CD4-positive, alpha-beta T cell treated with Interferon gamma for 1 hour (primary cell): ENCODE results near the gene C5orf22.
"Not testable (repeated sequence)": the region's sequence is repeated elsewhere in the genome, so short reads cannot be mapped to it uniquely, and the experiment has no call there.

Source experiments
- DNase-seq: peaks from one replicate; pipeline ENCODE4 v3.0.0-alpha.2; 2020

The C5orf22 gene

GRCh38 chr5:31531888-31532547, at the start of gene C5orf22, which contains the start of gene DROSHA:
Gene C5orf22, plus strand, starts transcription at chr5:31532301. Its CDS starts 92 bp downstream, at chr5:31532393.
Gene DROSHA, minus strand, starts transcription at chr5:31532093. Its CDS starts 3,034 bp downstream, at chr5:31529059.
- DNase-seq: peak; percentile 84

GRCh38 chr5:31485376-31486207, 46.5 kb upstream of the C5orf22 start:
- no peak for DNase-seq

GRCh38 chr5:31486441-31486840, 45.7 kb upstream of the C5orf22 start:
- no peak for DNase-seq

DNA sequence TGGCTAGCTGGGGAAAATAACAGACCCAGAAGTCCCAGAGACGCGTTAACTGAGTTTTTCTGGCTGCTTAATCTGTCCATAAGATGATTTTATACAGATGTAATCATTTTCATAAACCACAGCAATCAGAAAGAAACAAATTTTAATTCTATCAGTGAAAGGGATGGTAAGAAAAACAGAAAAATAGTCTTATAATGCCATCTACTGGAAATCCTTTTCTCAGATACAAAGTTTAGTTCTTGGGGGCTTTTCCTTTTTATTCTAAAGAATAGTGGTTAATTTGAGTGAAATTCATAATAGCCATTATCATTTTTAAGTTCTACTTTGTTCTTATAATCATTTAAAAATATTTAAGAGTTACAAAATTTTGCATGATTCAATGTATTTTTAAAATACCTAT, 44.6 kb upstream of the C5orf22 start:
- DNase-seq: no peak

- no peak for DNase-seq
Observed at GRCh38 chr5:31492869-31493268, 39.2 kb upstream of the C5orf22 start.

- no peak for DNase-seq
Observed at GRCh38 chr5:31495336-31495735, 36.8 kb upstream of the C5orf22 start.

DNA sequence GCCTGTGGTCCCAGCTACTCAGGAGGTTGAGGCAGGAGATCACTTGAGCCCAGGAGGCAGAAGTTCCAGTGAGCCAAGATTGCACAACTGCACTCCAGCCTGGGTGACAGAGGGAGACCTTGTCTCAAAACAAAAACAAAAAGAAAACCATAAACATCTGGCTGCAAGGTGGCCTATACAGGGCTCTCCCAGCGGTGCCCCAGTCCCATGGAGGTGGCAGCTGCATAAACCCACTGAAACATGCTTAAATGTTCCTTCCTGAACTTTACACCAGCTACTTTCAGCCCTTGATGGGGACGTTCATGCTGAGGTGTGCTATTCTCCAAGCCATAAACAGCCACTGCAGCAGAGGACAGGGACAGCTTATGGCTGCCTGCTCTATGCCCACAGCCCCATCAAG, 35.8 kb upstream of the C5orf22 start:
- no peak for DNase-seq

- DNase-seq: no peak
Observed at GRCh38 chr5:31496891-31497290, 35.2 kb upstream of the C5orf22 start.

DNA sequence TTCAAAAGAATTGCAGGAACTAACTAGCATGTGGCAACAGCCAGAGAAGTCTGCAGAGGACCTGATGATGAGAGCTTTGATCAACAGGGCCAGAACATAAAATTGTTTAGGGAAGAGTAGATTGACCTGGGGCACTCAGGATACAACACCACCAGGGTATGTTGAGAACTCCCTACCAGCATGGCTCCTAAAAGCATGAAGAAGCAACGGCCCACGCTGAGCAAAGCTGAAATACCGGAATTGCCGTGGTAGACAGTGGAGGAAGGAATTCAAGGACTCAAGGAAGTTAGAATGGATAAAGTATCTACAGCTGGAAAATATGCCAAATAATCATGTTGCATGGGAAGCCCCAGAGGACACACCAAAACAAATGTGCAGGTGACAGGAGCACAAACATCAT, 31.8 kb upstream of the C5orf22 start:
- no peak for DNase-seq

- DNase-seq: no peak
Observed at GRCh38 chr5:31502506-31502905, 29.6 kb upstream of the C5orf22 start.

- DNase-seq: no peak
Observed at GRCh38 chr5:31504529-31504928, 27.6 kb upstream of the C5orf22 start.

DNA sequence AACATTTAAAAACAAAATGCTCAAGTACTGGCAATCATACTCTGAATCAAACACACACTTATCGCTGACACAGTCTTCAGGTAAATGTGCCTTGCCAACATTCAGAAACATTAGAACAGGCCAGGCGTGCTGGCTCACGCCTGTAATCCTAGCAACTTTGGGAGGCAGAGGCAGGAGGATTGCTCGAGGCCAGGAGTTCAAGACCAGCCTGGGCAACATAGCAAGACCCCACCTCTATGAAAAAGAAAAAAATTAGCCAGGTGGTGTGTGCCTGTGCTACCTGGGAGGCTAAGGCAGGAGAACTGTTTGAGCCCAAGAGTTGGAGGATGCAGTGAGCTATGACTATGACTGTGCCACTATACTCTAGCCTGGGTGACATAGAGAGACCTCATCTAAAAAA, 20.8 kb upstream of the C5orf22 start:
- no peak for DNase-seq

DNA sequence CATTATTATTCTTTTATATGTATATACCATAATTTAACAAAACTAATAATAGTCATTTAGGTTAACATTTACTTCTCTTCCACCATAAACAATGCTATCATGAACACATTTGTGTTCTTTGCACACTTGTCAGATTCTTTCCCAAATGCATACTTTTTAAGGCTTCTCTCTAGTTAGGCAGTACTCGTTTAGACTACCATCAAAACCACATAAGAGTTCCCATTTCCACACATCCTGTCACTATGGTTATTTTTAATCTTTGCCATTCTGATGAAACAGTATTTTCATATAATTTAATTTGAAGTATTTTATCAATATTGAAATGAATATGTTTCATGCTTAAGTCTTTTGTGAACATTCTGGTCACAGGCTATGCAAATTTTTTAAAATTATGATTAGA, 15.3 kb upstream of the C5orf22 start:
- no peak for DNase-seq

DNA sequence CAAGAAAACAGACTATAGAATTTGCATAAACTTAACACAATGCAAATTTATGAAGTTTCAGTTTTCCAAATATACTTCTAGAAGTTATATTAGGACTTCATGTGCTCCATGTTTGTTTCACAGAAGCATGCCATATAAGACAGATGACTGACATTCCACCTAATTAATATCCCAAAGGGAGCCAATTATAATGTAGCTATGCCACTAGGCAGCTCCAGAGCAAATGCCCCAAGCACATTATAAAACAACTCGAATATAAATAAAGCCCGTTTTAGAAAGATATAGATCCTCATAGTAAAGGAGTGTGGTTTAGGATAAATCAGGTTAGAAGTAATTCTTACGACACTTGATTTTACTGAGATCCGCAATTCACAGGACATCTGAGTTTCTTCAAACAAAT, 9.1 kb upstream of the C5orf22 start:
- DNase-seq: no peak

DNA sequence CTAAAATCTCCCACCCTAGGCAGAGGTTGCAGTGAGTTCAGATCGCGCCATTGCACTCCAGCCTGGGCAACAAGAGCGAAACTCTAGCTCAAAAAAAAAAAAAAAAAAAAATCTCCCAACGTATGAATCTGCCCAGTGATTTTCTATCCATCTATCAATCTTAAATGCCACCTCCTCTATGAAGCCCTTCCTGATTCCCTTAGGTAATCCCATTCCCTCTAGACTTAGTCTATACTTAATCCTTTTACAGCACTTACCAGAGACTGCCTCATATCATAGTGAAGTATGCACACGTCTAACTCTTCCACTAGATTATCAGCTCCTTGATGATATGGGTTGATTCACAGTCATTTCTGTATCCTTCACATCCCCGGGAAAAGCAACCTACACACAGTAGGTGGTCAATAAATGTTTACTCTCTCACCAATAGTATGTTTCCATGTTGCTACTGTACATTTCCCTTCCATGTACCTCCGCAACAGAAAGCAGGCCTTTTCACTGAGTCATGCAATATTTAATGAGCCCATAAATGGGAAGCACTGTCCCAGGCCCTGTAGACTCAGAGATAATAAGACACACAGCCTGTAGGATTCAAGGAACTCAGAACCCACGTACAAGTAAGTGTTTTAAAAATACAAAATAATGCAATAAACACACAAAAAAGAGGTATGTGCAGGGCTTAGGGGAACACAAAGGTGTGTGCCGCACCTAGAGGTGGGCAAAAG, 1.4 kb upstream of the C5orf22 start:
- no peak for DNase-seq

- DNase-seq: no peak
Observed at GRCh38 chr5:31531543-31531887, 586 bp upstream of the C5orf22 start.

DNA sequence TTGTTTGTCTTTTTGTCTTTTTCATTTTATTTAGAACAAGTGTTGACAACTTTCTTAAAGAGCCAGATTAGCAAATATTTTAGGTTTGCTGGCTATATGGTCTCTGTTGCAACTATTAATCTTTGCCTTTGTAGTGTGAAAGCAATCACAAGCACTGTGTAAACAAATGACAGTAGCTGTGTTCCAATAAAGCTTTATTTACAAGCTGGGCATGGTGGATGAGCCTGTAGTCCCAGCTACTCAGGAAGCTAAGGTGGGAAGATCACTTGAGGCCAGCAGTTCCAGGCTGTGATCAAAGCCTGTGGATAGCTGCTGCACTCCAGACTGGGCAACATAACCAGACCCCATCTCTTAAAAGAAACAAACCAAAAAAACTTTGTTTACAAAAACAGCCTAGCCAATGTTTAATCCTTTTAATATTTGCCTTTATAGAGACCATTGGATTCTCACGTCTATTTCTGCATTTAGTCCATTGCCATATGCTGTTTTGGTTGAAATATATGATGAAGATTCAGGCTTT, 2.5 kb downstream of the C5orf22 start:
- no peak for DNase-seq

DNA sequence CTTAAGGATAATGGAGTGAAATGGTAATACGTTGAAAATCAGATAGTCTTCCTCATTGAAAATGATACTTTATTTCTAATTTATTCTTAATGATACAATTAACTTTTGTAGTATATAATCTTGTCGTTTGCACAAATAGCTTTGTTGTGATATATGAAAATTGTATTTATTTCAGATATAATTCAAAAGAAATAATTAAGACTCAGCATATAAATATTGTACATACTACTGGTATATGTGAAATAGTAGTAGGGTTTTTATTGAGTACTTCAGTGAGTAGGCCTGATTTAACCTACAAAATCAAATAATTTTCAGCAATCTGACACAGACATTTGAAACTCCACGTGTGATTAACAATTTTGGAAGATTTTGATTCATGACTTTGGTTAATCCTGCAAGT, 4.8 kb downstream of the C5orf22 start:
- no peak for DNase-seq

DNA sequence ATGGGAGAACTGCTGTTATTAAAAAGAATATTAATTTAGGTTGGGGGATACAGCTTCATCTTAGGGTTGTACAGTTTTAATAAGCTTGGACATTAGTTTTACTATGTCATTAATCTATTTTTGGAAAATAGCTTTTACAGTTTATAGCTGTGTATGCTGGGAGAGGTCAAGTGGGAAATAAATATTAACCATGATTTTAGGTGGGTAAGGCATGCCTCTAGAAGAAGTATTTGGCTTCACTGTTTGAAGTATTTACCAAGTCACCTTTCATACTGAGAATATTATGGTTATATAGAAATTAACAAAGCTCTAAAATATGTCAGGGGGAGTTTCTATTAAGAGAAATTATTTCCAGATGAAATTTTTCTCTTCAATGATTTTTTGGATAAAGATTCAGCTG, 5.2 kb downstream of the C5orf22 start:
- DNase-seq: no peak

GRCh38 chr5:31537851-31538250, 5.8 kb downstream of the C5orf22 start:
- DNase-seq: no peak

GRCh38 chr5:31549114-31549513, 17.0 kb downstream of the C5orf22 start:
- DNase-seq: not testable (repeated sequence)

- DNase-seq: no peak
Observed at GRCh38 chr5:31551878-31552277, 19.8 kb downstream of the C5orf22 start.

DNA sequence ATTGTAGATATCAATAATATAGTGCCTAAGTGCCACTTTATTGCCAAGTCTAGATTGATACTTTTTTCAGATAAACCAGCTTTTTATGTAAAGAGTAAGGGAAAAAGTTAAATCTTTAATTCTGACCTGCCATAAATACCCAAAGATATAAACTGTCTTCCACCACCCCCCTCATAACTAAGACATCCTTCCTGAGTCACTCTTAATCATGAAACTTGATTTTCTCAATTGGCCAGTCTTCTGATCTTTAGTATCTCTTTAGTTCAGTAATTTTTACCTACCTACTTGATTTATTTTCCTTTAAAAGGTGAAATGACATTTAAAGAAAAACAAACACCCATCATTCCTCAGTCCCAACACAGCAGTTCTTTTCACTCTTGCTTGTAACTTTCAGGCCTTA, 21.8 kb downstream of the C5orf22 start:
- no peak for DNase-seq

DNA sequence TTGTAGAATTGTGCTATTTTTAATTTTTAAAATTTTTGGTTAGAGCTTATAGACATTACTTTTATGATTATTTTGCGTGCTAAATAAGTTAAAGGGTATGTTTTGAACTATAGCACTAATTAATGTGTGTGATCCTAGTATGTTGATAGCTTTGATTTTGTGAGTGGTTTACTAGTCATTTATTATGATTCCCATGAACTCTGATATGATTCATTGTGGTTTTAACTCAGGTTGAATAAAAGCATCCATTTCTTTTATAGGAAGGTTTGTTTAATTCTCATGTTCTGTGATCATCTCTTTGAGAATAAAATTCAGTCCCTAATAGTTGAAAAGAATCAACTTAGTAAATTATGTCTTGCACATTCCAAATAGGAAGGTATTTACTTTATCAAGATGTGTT, 22.5 kb downstream of the C5orf22 start:
- DNase-seq: no peak
